Measurements from ENCODE around the gene A1CF. TPM values are rescaled to one million over a fixed set of nuclear protein-coding genes. Genes with fewer than 3 reads are reported as not detected.

The A1CF gene
- total RNA-seq, 1 donor from 2014 or later = not detected

DNA sequence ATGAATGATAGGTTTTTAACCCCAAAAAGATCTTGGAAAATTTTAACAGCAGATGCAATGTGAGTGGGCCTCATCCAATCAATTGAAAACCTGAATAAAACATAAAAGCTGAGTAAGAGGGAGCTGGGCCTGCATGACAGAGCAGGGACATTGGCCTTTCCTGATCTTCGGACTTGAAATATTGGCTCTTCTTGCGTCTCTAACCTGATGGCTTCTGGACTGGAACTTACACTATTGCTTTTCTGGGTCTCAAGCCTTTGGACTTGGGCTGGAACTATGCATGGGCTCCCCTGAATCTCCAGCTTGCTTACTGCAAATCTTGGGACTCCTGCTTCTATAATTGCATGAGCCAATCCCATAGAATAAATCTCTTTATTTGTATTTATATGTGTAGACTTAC is 9.0 kb downstream of the A1CF start:
- Mint-ChIP-seq H3K27ac (ENCODE audit: unreplicated experiment) (no peak overlapping the region), H3K4me3 (ENCODE audit: unreplicated experiment) (no peak overlapping the region), H3K9me3 (ENCODE audit: unreplicated experiment) (no peaks in the 10 kb centered on the region), H3K4me1 (ENCODE audit: low read depth, unreplicated experiment) (no peaks in the 10 kb centered on the region), H3K27me3 (ENCODE audit: low read depth, unreplicated experiment) (no peaks in the 10 kb centered on the region), H3K36me3 (ENCODE audit: low read depth, unreplicated experiment) (no peaks in the 10 kb centered on the region)
- DNase-seq (ENCODE audit: low read depth) (no peak), FAIRE-seq (no peak)
- Histone ChIP-seq H3K27me3 (ENCODE audit: insufficient read depth, low read length) (peaks cover 6% of the 10 kb centered on the region), H3K79me2 (ENCODE audit: insufficient read depth, low read length) (no peaks in the 10 kb centered on the region), H3K4me2 (ENCODE audit: low read length) (no peak overlapping the region), H3K9ac (ENCODE audit: low read length) (no peak overlapping the region), H3K36me3 (ENCODE audit: insufficient read depth, low read length) (no peaks in the 10 kb centered on the region), H2AFZ (ENCODE audit: low read depth, low read length) (no peak overlapping the region), H3K4me1 (ENCODE audit: insufficient read depth, low read length) (no peaks in the 10 kb centered on the region), H4K20me1 (ENCODE audit: insufficient read depth, low read length) (no peaks in the 10 kb centered on the region), H3K9me3 (ENCODE audit: insufficient read depth, low read depth, low read length) (no peaks in the 10 kb centered on the region), H3K27ac (ENCODE audit: low read depth, low read length) (no peak overlapping the region), H3K4me3 (ENCODE audit: insufficient read depth, low read depth, low read length) (no peak overlapping the region)
- no peak for TF ChIP-seq EZH2 (IDR thresholded peaks at IDR 0.05; ENCODE audit: insufficient read depth, low read length)
- TF ChIP-seq, protein P1, sequence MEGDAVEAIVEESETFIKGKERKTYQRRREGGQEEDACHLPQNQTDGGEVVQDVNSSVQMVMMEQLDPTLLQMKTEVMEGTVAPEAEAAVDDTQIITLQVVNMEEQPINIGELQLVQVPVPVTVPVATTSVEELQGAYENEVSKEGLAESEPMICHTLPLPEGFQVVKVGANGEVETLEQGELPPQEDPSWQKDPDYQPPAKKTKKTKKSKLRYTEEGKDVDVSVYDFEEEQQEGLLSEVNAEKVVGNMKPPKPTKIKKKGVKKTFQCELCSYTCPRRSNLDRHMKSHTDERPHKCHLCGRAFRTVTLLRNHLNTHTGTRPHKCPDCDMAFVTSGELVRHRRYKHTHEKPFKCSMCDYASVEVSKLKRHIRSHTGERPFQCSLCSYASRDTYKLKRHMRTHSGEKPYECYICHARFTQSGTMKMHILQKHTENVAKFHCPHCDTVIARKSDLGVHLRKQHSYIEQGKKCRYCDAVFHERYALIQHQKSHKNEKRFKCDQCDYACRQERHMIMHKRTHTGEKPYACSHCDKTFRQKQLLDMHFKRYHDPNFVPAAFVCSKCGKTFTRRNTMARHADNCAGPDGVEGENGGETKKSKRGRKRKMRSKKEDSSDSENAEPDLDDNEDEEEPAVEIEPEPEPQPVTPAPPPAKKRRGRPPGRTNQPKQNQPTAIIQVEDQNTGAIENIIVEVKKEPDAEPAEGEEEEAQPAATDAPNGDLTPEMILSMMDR (IDR thresholded peaks at IDR 0.05; ENCODE audit: insufficient read depth, low read depth, low read length) = no peak

DNA sequence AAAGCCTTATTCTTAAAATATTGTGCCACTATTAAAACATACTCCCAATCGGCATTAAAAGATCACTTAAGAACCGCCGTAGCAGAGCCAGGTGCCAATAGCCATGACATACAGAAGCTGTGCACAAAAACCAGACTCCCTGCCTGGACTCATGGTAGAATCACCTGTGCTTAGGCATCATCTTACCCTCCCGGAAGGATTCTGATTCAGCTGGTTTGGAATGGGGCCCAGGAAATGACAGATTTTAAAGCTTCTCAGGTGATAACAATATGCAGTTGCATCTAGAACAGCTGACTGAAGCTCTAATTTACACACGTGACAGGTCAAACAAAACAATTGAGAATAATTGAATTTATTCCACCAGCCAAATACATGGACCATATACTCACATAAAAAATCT is 10.7 kb downstream of the A1CF start:
- Histone ChIP-seq H4K20me1 (ENCODE audit: insufficient read depth, low read length) (no peaks in the 10 kb centered on the region), H3K27ac (ENCODE audit: low read depth, low read length) (no peak overlapping the region), H3K4me3 (ENCODE audit: insufficient read depth, low read depth, low read length) (no peak overlapping the region), H3K27me3 (ENCODE audit: insufficient read depth, low read length) (peaks cover 6% of the 10 kb centered on the region), H3K4me1 (ENCODE audit: insufficient read depth, low read length) (no peaks in the 10 kb centered on the region), H3K9ac (ENCODE audit: low read length) (no peak overlapping the region), H3K36me3 (ENCODE audit: insufficient read depth, low read length) (no peaks in the 10 kb centered on the region), H3K9me3 (ENCODE audit: insufficient read depth, low read depth, low read length) (no peaks in the 10 kb centered on the region), H2AFZ (ENCODE audit: low read depth, low read length) (no peak overlapping the region), H3K79me2 (ENCODE audit: insufficient read depth, low read length) (no peaks in the 10 kb centered on the region), H3K4me2 (ENCODE audit: low read length) (no peak overlapping the region)
- H3K4me1 Mint-ChIP-seq (ENCODE audit: low read depth, unreplicated experiment) = no peaks in the 10 kb centered on the region
- no peaks in the 10 kb centered on the region for H3K27me3 Mint-ChIP-seq (ENCODE audit: low read depth, unreplicated experiment)
- H3K36me3 Mint-ChIP-seq (ENCODE audit: low read depth, unreplicated experiment) = no peaks in the 10 kb centered on the region
- no peak overlapping the region for H3K4me3 Mint-ChIP-seq (ENCODE audit: unreplicated experiment)
- DNase-seq (ENCODE audit: low read depth) (no peak), FAIRE-seq (no peak)
- no peak overlapping the region for H3K27ac Mint-ChIP-seq (ENCODE audit: unreplicated experiment)
- H3K9me3 Mint-ChIP-seq (ENCODE audit: unreplicated experiment) = no peaks in the 10 kb centered on the region
- TF ChIP-seq, protein P1 (IDR thresholded peaks at IDR 0.05; ENCODE audit: insufficient read depth, low read depth, low read length) = no peak
- TF ChIP-seq EZH2 (IDR thresholded peaks at IDR 0.05; ENCODE audit: insufficient read depth, low read length) = no peak

DNA sequence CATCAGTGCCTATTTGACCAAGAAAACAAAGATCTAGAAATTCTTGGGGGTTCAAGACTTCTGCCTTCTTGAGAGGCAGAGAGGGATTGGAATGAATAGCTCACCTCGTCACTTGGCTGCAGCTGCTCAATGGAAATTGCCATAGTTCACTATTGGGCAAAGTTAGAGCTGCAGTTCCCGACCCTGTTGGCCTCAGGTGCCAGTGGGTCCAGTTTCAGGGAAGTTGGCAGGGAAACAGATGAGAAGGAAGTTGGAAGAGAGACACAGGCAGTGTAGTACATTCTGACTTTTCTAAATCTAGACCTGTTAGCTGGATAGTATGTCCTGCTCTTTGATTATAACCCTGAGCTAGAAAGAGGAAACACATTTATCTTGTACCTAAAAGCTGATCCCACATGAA is 19.1 kb downstream of the A1CF start:
- Mint-ChIP-seq H3K27me3 (ENCODE audit: low read depth, unreplicated experiment) (no peaks in the 10 kb centered on the region), H3K4me3 (ENCODE audit: unreplicated experiment) (no peak overlapping the region)
- FAIRE-seq = no peak

More for the DNA sequence above, 19.1 kb downstream of the A1CF start:
- Histone ChIP-seq H3K4me1 (ENCODE audit: insufficient read depth, low read length) (no peaks in the 10 kb centered on the region), H4K20me1 (ENCODE audit: insufficient read depth, low read length) (no peaks in the 10 kb centered on the region), H3K9me3 (ENCODE audit: insufficient read depth, low read depth, low read length) (no peaks in the 10 kb centered on the region), H3K4me2 (ENCODE audit: low read length) (no peak overlapping the region), H3K4me3 (ENCODE audit: insufficient read depth, low read depth, low read length) (no peak overlapping the region), H3K36me3 (ENCODE audit: insufficient read depth, low read length) (no peaks in the 10 kb centered on the region), H3K79me2 (ENCODE audit: insufficient read depth, low read length) (no peaks in the 10 kb centered on the region), H3K27me3 (ENCODE audit: insufficient read depth, low read length) (no peaks in the 10 kb centered on the region), H3K27ac (ENCODE audit: low read depth, low read length) (no peak overlapping the region), H3K9ac (ENCODE audit: low read length) (no peak overlapping the region), H2AFZ (ENCODE audit: low read depth, low read length) (no peak overlapping the region)
- TF ChIP-seq, protein P1 (IDR thresholded peaks at IDR 0.05; ENCODE audit: insufficient read depth, low read depth, low read length) = no peak
- TF ChIP-seq EZH2 (IDR thresholded peaks at IDR 0.05; ENCODE audit: insufficient read depth, low read length) = no peak
- no peaks in the 10 kb centered on the region for H3K36me3 Mint-ChIP-seq (ENCODE audit: low read depth, unreplicated experiment)
- no peak overlapping the region for H3K27ac Mint-ChIP-seq (ENCODE audit: unreplicated experiment)
- no peaks in the 10 kb centered on the region for H3K4me1 Mint-ChIP-seq (ENCODE audit: low read depth, unreplicated experiment)
- no peaks in the 10 kb centered on the region for H3K9me3 Mint-ChIP-seq (ENCODE audit: unreplicated experiment)
- DNase-seq (ENCODE audit: low read depth) = no peak

Measured in astrocyte (in vitro differentiated cells and primary cell).